ENCODE measurements around the gene SANBR. TPM values are rescaled to one million over a fixed set of nuclear protein-coding genes. Genes with fewer than 3 reads are reported as not detected.

SANBR gene
- total and polyA plus RNA-seq, 2 of the 13 experiments (the other 11 are each of a cell fraction or from before 2014, with no cell fraction given), result 9.8 to 20.9 TPM

- TF ChIP-seq AHDC1 (CRISPR knock-in tag; IDR thresholded peaks at IDR 0.05; ENCODE audit: borderline replicate concordance) (0 out of 2 replicates have a peak, but pooled peaks have one; percentile 15), ZFP37 (CRISPR knock-in tag; IDR thresholded peaks at IDR 0.05; ENCODE audit: borderline replicate concordance) (0 out of 2 replicates have a peak, but pooled peaks have one; percentile 62), ZNF335 (CRISPR knock-in tag; IDR thresholded peaks at IDR 0.05) (no peak), HOXA7 (CRISPR knock-in tag; IDR thresholded peaks at IDR 0.05) (0 out of 2 replicates have a peak, but pooled peaks have one; percentile 48), THYN1 (CRISPR knock-in tag; IDR thresholded peaks at IDR 0.05; ENCODE audit: borderline replicate concordance, low read depth) (no peak), MTA1 (CRISPR knock-in tag; IDR thresholded peaks at IDR 0.05; ENCODE audit: borderline replicate concordance) (peak; percentile 72; the same call in 1 of the 2 replicates), TAF1 (CRISPR knock-in tag; IDR thresholded peaks at IDR 0.05) (peak; percentile 68), MXD3 (CRISPR knock-in tag; IDR thresholded peaks at IDR 0.05) (peak; percentile 64; the same call in 1 of the 2 replicates), KMT2A (CRISPR knock-in tag; IDR thresholded peaks at IDR 0.05) (peak; percentile 72), ZNF543 (CRISPR knock-in tag; IDR thresholded peaks at IDR 0.05) (0 out of 2 replicates have a peak, but pooled peaks have one; percentile 59), ESRRA (CRISPR knock-in tag; IDR thresholded peaks at IDR 0.05; ENCODE audit: low read depth) (peak; percentile 72), PTBP1 (IDR thresholded peaks at IDR 0.05; ENCODE audit: low read depth, low read length, poor library complexity, severe bottlenecking) (peak; percentile 42), ZXDC (CRISPR knock-in tag; IDR thresholded peaks at IDR 0.05) (peak; percentile 80), CBX2 (IDR thresholded peaks at IDR 0.05; ENCODE audit: low read depth, low read length) (no peak), CBX2 (CRISPR knock-in tag; IDR thresholded peaks at IDR 0.05; ENCODE audit: low read depth) (0 out of 2 replicates have a peak, but pooled peaks have one; percentile 44), ZNF331 (CRISPR knock-in tag; IDR thresholded peaks at IDR 0.05) (peak; percentile 18), SYNCRIP (IDR thresholded peaks at IDR 0.05; ENCODE audit: insufficient read depth, low read depth, low read length) (no peak), MXI1 (IDR thresholded peaks at IDR 0.05; ENCODE audit: borderline replicate concordance, low read depth, low read length) (peak; percentile 83; the same call in 2 of the 3 replicates), NBN (conservative IDR thresholded peaks at IDR 0.05) (no peak), HES4 (CRISPR knock-in tag; IDR thresholded peaks at IDR 0.05; ENCODE audit: borderline replicate concordance) (0 out of 2 replicates have a peak, but pooled peaks have one; percentile 63)
These were observed at the start of gene SANBR (continued) for GRCh38 chr2:61065714-61066709.
